Lower leg skin (tissue), 4 donors: ENCODE results near the gene B3GLCT. TPM values are rescaled to one million over a fixed set of nuclear protein-coding genes. Genes with fewer than 3 reads are reported as not detected.

Source experiments
- DNase-seq, 2 donors: peaks; one replicate each; pipeline ENCODE4 v3.0.0-alpha.2; 2019; ENCODE audit warnings: low spot score in 2 of 2
- H3K4me3 ChIP-seq: fragments of 200-600 bp; sonication (generic); 2 replicates; pipeline ENCODE4 v1.5.1; 2017; ENCODE audit warnings: mild to moderate bottlenecking, low read depth; ENCODE audit not compliant: poor library complexity, severe bottlenecking
- CTCF ChIP-seq, 3 donors: fragments of 450-650 bp; IDR thresholded peaks; one replicate each; pipeline ENCODE4 v1.5.1; 2016; ENCODE audit warnings: antibody characterized with exemption in 3 of 3, mild to moderate bottlenecking in 3 of 3, moderate library complexity in 2 of 3
- POLR2A ChIP-seq, 2 donors: fragments of 450-650 bp; IDR thresholded peaks; one replicate each; pipeline ENCODE4 v1.6.1; 2016 to 2017; ENCODE audit warnings: antibody characterized with exemption in 2 of 2, mild to moderate bottlenecking in 1 of 2, moderate library complexity in 1 of 2
- WGBS, 2 donors: methylation state at CpG; one replicate each; pipeline ENCODE4 v1.1.5; 2018; 5-methylcytosine and 5-hydroxymethylcytosine counted together
- intact Hi-C: fragments of 100-400 bp; cut with DNase I; formaldehyde crosslinking; loops from one replicate; pipeline ENCODE4 v1.15.0; 2023; ENCODE audit warnings: low total_unique reads
- total RNA-seq, 4 donors: library from RNA; depleted of rRNA; stranded (reverse); fragments of >200 nt; gene quantifications; one replicate each; pipeline ENCODE4 v1.1.0, GENCODE V29; 2016

Gene B3GLCT
- total RNA-seq, 4 donors from 2014 or later, result 3.2 to 9.1 (median 6.2) TPM

GRCh38 chr13:31282741-31283455 is 83.1 kb downstream of the B3GLCT start:
- intact Hi-C loops, result no loop called here
- TF ChIP-seq POLR2A (IDR thresholded peaks at IDR 0.05) (no peak), CTCF (IDR thresholded peaks at IDR 0.05) (no peak)
- 95 to 96% methylated on average over 3 of the region's 3 CpGs for WGBS, 2 donors
- DNase-seq, result no peak
- H3K4me3 ChIP-seq, result no peak overlapping the region

GRCh38 chr13:31286930-31287329 is 87.2 kb downstream of the B3GLCT start:
- WGBS, 2 donors, result 93 to 100% methylated on average over 2 of the region's 2 CpGs
- DNase-seq, result no peak
- intact Hi-C loops, result no loop called here
- no peak overlapping the region for H3K4me3 ChIP-seq
- TF ChIP-seq POLR2A (IDR thresholded peaks at IDR 0.05) (no peak), CTCF (IDR thresholded peaks at IDR 0.05) (no peak)

GRCh38 chr13:31301119-31301518 is 101.3 kb downstream of the B3GLCT start:
- intact Hi-C loops, result no loop called here
- TF ChIP-seq POLR2A (IDR thresholded peaks at IDR 0.05), result no peak
- TF ChIP-seq CTCF (IDR thresholded peaks at IDR 0.05), result no peak

GRCh38 chr13:31310356-31310755 is 110.6 kb downstream of the B3GLCT start:
- TF ChIP-seq CTCF (IDR thresholded peaks at IDR 0.05), result no peak
- no peak for TF ChIP-seq POLR2A (IDR thresholded peaks at IDR 0.05)
- intact Hi-C loops, result no loop called here
- 73 to 82% methylated on average over 4 of the region's 4 CpGs for WGBS, 2 donors
- H3K4me3 ChIP-seq, result no peak overlapping the region
- DNase-seq, result no peak

More at GRCh38 chr13:31301119-31301518, 101.3 kb downstream of the B3GLCT start:
- no peak overlapping the region for H3K4me3 ChIP-seq
- no peak for DNase-seq

GRCh38 chr13:31310786-31311185 is 111.0 kb downstream of the B3GLCT start:
- intact Hi-C loops, result no loop called here
- WGBS, 2 donors, result 29 to 49% methylated on average over 3 of the region's 3 CpGs

More at GRCh38 chr13:31310786-31311185, 111.0 kb downstream of the B3GLCT start:
- DNase-seq, result no peak
- no peak overlapping the region for H3K4me3 ChIP-seq
- TF ChIP-seq POLR2A (IDR thresholded peaks at IDR 0.05) (no peak), CTCF (IDR thresholded peaks at IDR 0.05) (no peak)
